ENCODE data around the gene KIAA1549. TPM values are rescaled to one million over a fixed set of nuclear protein-coding genes. Genes with fewer than 3 reads are reported as not detected.

KIAA1549 gene
- total and polyA plus RNA-seq, 2 of the 8 experiments (the other 6 are each of a cell fraction or from before 2014, with no cell fraction given): 6.5 to 17.3 TPM

DNA sequence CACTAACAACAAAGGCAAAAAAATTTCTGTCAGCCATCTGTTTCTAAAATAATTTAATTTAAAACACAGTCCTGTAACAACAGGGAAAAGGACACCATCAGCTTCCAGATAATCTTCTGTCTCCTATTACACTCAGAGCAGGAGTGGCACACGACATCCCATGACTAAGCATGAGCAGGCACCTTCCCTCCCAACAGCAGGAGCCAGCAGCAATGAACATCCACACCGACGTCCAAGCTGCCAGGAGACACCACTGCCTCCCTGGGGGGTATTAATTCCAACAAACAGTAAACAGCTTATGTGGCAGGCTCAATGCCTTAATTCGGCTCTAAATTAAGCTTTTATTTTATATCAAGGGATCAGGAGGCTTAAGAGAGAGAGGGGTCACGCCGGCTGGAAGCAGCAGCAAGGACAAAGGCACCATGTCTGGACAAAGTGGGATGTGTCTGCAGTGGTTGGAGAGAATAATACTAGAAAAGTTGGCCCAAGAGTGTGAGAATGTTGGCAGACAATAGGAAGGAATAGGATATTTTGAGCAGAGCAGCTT, 45.7 kb downstream of the KIAA1549 start:
- H2AFZ ChIP-seq (ENCODE audit: low read length): no peak overlapping the region
- no peak overlapping the region for H3K4me3 ChIP-seq (ENCODE audit: extremely low read depth in 1 of 4, insufficient read depth in 2 of 4, low read depth in 3 of 4, low read length in 4 of 4)
- H2BK12ac ChIP-seq (ENCODE audit: low read depth, low read length): no peak overlapping the region
- POLR2A ChIA-PET (ENCODE audit: partially characterized antibody): interaction anchor here (0.6 to 0.7 kb wide), 2 partner anchors 12 to 116 kb away, joined by 3 read pairs; no protein-coding TSS in a partner anchor
- H3K14ac ChIP-seq (ENCODE audit: insufficient read length): no peak overlapping the region
- no peak overlapping the region; the same call in 1 of the 2 replicates for H2AK5ac ChIP-seq (ENCODE audit: low read depth, low read length)
- no peak overlapping the region for H4K8ac ChIP-seq (ENCODE audit: extremely low read depth, insufficient read depth, low read length)
- peaks cover 0 to 19% of the 10 kb centered on the region in 2 experiments; a peak in 1 of 4 replicates for H3K79me2 ChIP-seq (ENCODE audit: control insufficient read depth in 1 of 2, insufficient read depth in 2 of 2, low read length in 2 of 2)
- peaks cover 6% of the 10 kb centered on the region; the same call in 1 of the 2 replicates for H3K79me1 ChIP-seq (ENCODE audit: low read depth, low read length)
- peaks cover 0 to 3% (median 0%) of the 10 kb centered on the region in 4 experiments; a peak in 2 of 7 replicates for H3K4me1 ChIP-seq (replicated peaks in 1 of 4; ENCODE audit: control insufficient read depth in 3 of 4, insufficient read depth in 4 of 4, low read length in 3 of 4)
- H3K4me2 ChIP-seq (ENCODE audit: insufficient read depth in 1 of 2, low read depth in 2 of 2, low read length in 2 of 2): no peak overlapping the region
- no peak overlapping the region for H3K4ac ChIP-seq (replicated peaks; ENCODE audit: insufficient read length, low read depth, low read length)
- no peak overlapping the region for H3K9ac ChIP-seq (replicated peaks in 1 of 4; ENCODE audit: extremely low read depth in 1 of 4, low read depth in 3 of 4, low read length in 3 of 4)
- no peak overlapping the region for H3K27ac ChIP-seq (ENCODE audit: low read depth, low read length)
- no peak overlapping the region for H3K18ac ChIP-seq (ENCODE audit: extremely low read depth, low read length)
- H3K9me3 ChIP-seq (ENCODE audit: insufficient read depth in 2 of 2, low read depth in 1 of 2, low read length in 1 of 2): no peaks in the 10 kb centered on the region
- no peaks in the 10 kb centered on the region for H3K27me3 ChIP-seq (replicated peaks in 1 of 4; ENCODE audit: control insufficient read depth in 3 of 4, extremely low read depth in 1 of 4, insufficient read depth in 3 of 4, low read length in 3 of 4)
- H3K56ac ChIP-seq (replicated peaks; ENCODE audit: insufficient read length, low read depth, low read length): no peak overlapping the region
- 77% methylated on average over 6 of the region's 6 CpGs; no CpG with 5 or more reads in 1 of the 2 experiments for WGBS, 2 experiments (ENCODE audit: extremely low coverage in 1 of 2, insufficient coverage in 1 of 2, insufficient read length in 1 of 2, insufficient replicate concordance in 2 of 2, low coverage in 1 of 2, low lambda C conversion rate in 2 of 2, missing lambda C conversion rate in 1 of 2)
- H2BK20ac ChIP-seq (ENCODE audit: low read length): no peak overlapping the region
- no peak for FAIRE-seq
- no peaks in the 10 kb centered on the region for H4K20me1 ChIP-seq (replicated peaks in 1 of 2; ENCODE audit: control insufficient read depth in 1 of 2, insufficient read depth in 2 of 2, low read length in 2 of 2)
- DNase-seq (ENCODE audit: low read depth in 1 of 2, low spot score in 2 of 2): peak in 1 of 2 experiments; percentile 33
- no peak overlapping the region for H4K5ac ChIP-seq (ENCODE audit: insufficient read length, low read depth, low read length)
- no peak overlapping the region for H3K23ac ChIP-seq (ENCODE audit: insufficient read length)
- no peaks in the 10 kb centered on the region for H3K36me3 ChIP-seq (ENCODE audit: control insufficient read depth in 2 of 4, insufficient read depth in 4 of 4, low read length in 3 of 4)
- H4K91ac ChIP-seq (replicated peaks; ENCODE audit: insufficient read length, low read length): no peak overlapping the region
- 0 out of 2 replicates have a peak overlapping the region, but pooled peaks have one; percentile 23 for H2BK15ac ChIP-seq (ENCODE audit: low read length)
- no peaks in the 10 kb centered on the region for H3K23me2 ChIP-seq (ENCODE audit: low read depth, low read length)
- H2BK5ac ChIP-seq (ENCODE audit: low read depth, low read length): no peak overlapping the region
- no peak overlapping the region for H2BK120ac ChIP-seq (replicated peaks; ENCODE audit: low read depth, low read length)
- CTCF ChIA-PET (ENCODE audit: partially characterized antibody): interaction anchor here (1.0 to 2.5 kb wide), 3 partner anchors 44 to 81 kb away, joined by 3 to 6 read pairs (median 6); no protein-coding TSS in a partner anchor
- TF ChIP-seq BRCA1 (IDR thresholded peaks at IDR 0.05; ENCODE audit: low read depth, low read length): no peak
- TF ChIP-seq SP1 (IDR thresholded peaks at IDR 0.05; ENCODE audit: low read depth, low read length): no peak
- no peak for TF ChIP-seq ASH2L (IDR thresholded peaks at IDR 0.05; ENCODE audit: low read length)
- no peak for TF ChIP-seq KDM1A (IDR thresholded peaks at IDR 0.05; ENCODE audit: borderline replicate concordance, low read length)
- no peak for TF ChIP-seq CBX8 (IDR thresholded peaks at IDR 0.05; ENCODE audit: borderline replicate concordance, low read depth, low read length)
- no peak for TF ChIP-seq SUZ12 (IDR thresholded peaks at IDR 0.05; ENCODE audit: low read length)
- no peak for TF ChIP-seq EP300 (IDR thresholded peaks at IDR 0.05; ENCODE audit: borderline replicate concordance in 1 of 2, low read depth in 2 of 2, low read length in 2 of 2)
- TF ChIP-seq SP2 (IDR thresholded peaks at IDR 0.05; ENCODE audit: low read length): no peak
- TF ChIP-seq BACH1 (IDR thresholded peaks at IDR 0.05; ENCODE audit: low read length): peak; percentile 91
- no peak for TF ChIP-seq CREB1 (IDR thresholded peaks at IDR 0.05)
- no peak for TF ChIP-seq SAP30 (IDR thresholded peaks at IDR 0.05; ENCODE audit: insufficient read depth, insufficient replicate concordance, low read length)
- peak; percentile 58; the same call in 1 of the 2 replicates for TF ChIP-seq MAFK (IDR thresholded peaks at IDR 0.05; ENCODE audit: low read depth, low read length)
- TF ChIP-seq KDM5A (IDR thresholded peaks at IDR 0.05; ENCODE audit: low read length): no peak
- TF ChIP-seq CHD2 (IDR thresholded peaks at IDR 0.05; ENCODE audit: low read length): no peak
- TF ChIP-seq TBP (IDR thresholded peaks at IDR 0.05; ENCODE audit: low read depth, low read length): no peak

Measured in H1 (cell line).